Measurements from ENCODE around the gene BTBD1.
A peak's percentile ranks its signal among the peaks of the same experiment; 100 is the strongest.

The BTBD1 gene

DNA sequence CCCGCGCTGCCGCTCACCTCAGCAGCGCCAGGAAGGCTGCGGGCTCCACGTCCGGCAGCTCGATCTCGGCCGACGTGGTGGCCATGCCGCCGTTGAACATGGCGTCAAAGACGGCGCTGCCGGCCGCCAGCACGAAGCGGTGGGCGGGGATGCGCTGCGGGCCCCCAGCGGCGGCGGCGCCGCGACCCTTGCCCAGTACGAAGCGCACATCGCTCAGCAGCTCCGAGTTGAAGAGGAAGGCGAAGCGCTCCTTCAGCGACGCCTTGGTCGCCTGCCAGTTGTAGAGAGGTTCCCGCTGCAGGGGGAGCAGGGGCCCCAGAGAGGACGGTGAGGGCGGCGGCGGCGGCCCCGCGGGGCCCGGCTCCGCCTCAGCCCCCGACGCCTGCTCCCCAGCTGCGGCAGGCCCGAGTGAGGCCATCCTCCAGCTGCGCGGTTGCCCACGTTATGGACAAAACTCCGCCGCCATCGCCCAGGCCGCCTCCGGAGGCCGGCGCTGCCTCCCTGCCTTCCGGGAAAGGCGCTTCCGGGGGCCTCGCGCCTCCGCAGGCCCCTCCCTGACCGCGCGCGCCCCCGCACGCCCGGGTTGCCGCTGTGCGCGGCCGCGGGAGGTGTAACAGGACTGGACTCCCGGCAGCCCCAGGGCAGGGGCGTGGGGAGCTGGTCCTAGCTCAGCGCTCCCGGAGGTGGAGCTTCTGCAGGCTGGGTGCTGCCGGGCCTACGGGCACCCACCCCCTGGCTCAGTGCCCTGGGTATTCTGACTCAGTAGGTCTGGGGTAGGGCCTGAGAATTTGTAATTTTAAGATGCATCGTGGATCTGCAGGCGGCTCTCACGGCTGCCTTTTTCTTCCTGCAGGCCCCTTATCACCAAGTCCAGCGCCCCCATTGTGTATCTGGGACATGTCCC, at the start of gene BTBD1:
Gene BTBD1 (minus strand): TSS at position 519 of the 904 bp plus-strand sequence. CDS start 101 bp downstream, at position 418.
- TF ChIP-seq, protein P1, sequence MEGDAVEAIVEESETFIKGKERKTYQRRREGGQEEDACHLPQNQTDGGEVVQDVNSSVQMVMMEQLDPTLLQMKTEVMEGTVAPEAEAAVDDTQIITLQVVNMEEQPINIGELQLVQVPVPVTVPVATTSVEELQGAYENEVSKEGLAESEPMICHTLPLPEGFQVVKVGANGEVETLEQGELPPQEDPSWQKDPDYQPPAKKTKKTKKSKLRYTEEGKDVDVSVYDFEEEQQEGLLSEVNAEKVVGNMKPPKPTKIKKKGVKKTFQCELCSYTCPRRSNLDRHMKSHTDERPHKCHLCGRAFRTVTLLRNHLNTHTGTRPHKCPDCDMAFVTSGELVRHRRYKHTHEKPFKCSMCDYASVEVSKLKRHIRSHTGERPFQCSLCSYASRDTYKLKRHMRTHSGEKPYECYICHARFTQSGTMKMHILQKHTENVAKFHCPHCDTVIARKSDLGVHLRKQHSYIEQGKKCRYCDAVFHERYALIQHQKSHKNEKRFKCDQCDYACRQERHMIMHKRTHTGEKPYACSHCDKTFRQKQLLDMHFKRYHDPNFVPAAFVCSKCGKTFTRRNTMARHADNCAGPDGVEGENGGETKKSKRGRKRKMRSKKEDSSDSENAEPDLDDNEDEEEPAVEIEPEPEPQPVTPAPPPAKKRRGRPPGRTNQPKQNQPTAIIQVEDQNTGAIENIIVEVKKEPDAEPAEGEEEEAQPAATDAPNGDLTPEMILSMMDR (IDR thresholded peaks at IDR 0.05; ENCODE audit: low read depth, low read length), result no peak

DNA sequence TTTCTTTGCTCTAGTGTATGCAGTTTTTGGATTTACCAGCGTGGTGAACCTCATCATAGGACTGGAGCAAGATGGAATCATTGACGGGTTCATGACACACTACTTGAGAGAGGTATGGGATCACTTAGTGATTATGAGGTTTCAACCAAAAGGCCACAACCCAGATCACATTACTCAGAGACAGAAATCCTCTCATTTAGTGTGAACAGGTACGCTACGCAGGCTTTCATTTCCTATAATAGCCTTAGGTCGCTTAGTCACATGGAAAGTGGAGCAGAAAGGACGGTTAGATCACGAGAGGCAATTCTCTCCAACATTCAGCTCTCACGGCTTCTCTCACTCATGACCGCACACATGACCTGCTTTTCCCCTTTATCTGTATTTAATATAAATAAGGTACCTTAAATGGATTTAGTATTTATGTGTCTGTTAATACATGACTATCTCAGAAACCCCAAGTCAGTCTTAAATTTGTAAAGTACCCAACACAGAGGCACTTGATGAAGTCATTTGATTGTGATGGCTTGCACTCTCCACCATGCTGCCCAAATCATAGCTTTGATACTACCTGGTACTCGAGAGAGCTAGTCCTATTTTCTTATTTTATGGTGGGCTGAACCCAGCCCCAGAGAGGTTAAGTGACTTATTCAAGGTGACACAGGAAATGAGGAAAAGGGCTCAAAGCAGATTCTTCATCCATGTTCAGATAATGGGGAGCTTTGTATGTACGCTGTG, 48.9 kb upstream of the BTBD1 start:
- TF ChIP-seq, protein P1 (IDR thresholded peaks at IDR 0.05; ENCODE audit: low read depth, low read length), result no peak
- H3K4me3 ChIP-seq (ENCODE audit: low read depth, low read length), result no peak overlapping the region

More for the DNA sequence above, at the start of gene BTBD1:
- peak within 1 kb of the TSS; percentile 82 for H3K4me3 ChIP-seq (ENCODE audit: low read depth, low read length)

DNA sequence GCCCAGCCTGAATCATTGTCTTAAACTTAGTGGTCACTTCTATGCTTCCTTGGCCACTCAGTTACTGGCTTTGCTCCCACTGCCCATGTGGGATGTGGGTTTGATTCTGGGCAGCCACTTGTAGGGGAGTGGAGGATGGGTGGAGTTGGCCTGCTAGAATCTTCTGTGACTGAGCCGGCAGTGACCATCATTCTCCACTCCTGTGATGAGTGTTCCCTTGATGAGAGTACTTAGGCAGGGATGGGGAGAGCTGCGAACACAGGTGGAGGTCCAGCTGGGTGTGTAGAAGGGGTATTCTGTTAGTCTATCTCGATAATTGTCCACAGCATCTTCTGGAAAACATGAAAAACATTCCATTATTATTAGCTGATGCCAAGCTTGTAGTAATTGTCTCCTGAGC, 48.4 kb upstream of the BTBD1 start:
- TF ChIP-seq, protein P1 (IDR thresholded peaks at IDR 0.05; ENCODE audit: low read depth, low read length), result no peak
- no peak overlapping the region for H3K4me3 ChIP-seq (ENCODE audit: low read depth, low read length)

DNA sequence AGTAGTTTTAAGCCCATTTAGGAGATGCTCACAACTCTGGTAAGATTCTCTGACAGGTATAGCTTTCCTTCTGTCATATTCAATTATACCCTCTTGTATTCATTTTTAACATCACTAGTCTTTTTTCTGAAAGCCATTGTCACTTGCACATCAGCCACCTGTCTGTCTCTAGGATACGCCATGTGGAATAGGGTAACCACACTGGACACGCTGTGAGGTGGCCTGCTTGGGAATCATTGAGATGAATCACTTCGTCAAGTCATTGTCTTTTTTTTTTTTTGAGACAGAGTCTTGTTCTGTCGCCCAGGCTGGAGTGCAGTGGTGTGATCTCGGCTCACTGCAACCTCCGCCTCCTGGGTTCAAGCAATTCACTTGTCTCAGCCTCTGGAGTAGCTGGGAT, 47.8 kb upstream of the BTBD1 start:
- TF ChIP-seq, protein P1 (IDR thresholded peaks at IDR 0.05; ENCODE audit: low read depth, low read length), result no peak

DNA sequence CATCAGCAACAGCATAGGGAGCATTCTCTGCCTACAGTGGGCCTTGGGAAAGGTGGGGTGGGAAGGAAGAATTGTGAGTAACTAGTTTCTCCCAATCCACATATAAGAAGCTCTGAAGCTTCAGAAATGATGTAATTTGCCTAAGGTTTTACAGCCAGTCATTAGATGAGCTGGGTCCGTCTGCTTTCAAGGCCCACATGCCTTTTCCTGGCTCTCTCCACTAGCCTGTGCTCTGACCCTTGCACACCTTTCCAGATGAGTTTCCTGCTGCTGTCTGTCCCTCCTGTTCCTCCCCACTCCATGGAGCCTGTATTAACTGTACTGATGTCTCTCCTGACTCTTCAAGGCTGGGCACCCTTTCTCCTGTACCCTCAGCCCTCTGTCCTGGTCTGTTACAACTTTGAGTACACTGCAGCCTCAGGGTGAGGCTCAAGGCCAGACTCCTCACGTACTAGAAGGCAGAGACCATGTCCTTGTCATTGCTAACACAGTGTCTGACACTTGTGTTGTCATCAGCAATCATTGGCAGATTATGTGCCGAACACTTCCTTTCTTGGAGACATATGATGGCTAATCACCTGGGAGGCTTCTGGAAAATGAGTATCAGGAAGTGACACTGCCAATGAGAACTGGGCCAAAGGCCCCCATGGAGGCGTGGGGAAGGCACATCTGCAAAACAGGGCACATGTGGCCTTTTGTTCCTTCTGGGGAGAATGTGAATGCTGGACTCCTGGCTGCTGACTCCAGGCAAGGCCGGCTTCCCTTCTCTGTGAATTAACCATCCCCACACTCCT, 47.0 kb upstream of the BTBD1 start:
- no peak overlapping the region for H3K4me3 ChIP-seq (ENCODE audit: low read depth, low read length)
- TF ChIP-seq, protein P1 (IDR thresholded peaks at IDR 0.05; ENCODE audit: low read depth, low read length), result no peak

More for the DNA sequence above, 47.8 kb upstream of the BTBD1 start:
- no peak overlapping the region for H3K4me3 ChIP-seq (ENCODE audit: low read depth, low read length)

DNA sequence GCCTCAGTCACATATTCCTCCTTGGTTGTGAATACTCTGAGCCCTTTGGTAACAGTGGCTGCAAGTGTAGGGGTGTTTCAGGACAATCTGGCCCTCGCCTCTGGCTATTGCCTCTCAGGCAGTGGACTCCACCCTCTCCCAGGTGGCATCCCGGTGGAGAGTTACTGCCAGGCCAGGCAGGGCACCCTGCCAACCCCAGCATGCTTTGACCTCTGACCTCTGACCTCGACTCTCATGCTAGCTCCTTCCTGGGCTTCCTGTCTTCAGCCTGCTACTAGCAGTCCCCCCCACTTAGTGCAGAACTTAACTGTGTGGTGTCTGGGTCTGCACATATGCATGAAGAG, 45.9 kb upstream of the BTBD1 start:
- H3K4me3 ChIP-seq (ENCODE audit: low read depth, low read length), result peak overlapping the region; percentile 8
- TF ChIP-seq, protein P1 (IDR thresholded peaks at IDR 0.05; ENCODE audit: low read depth, low read length), result no peak
